GM19099 (cell line): ENCODE results near the gene DRC1.

ENCODE experiments used
- POLR2A ChIP-seq: IDR thresholded peaks from 3 replicates; pipeline ENCODE4 v1.6.1; 2011; ENCODE audit warnings: low read depth; ENCODE audit not compliant: insufficient read length; ENCODE audit errors: extremely low read depth

DRC1 gene

GRCh38 chr2:26387189-26387588 lies 14.5 kb upstream of the DRC1 start:
- no peak for TF ChIP-seq POLR2A

- no peak for TF ChIP-seq POLR2A
Measured at GRCh38 chr2:26394694-26395093, 7.0 kb upstream of the DRC1 start.

- no peak for TF ChIP-seq POLR2A
Measured at GRCh38 chr2:26395394-26395793, 6.3 kb upstream of the DRC1 start.

- TF ChIP-seq POLR2A = no peak
Measured at GRCh38 chr2:26396734-26397298, 4.9 kb upstream of the DRC1 start.

- no peak for TF ChIP-seq POLR2A
Measured at GRCh38 chr2:26399771-26400376, 1.8 kb upstream of the DRC1 start.

GRCh38 chr2:26400723-26401122 lies 997 bp upstream of the DRC1 start:
- no peak for TF ChIP-seq POLR2A

GRCh38 chr2:26407526-26407925 lies 5.8 kb downstream of the DRC1 start:
- no peak for TF ChIP-seq POLR2A

GRCh38 chr2:26409785-26410184 lies 8.1 kb downstream of the DRC1 start:
- TF ChIP-seq POLR2A = no peak

- no peak for TF ChIP-seq POLR2A
Measured at GRCh38 chr2:26410764-26411243, 9.1 kb downstream of the DRC1 start.

GRCh38 chr2:26411419-26411818 lies 9.7 kb downstream of the DRC1 start:
- TF ChIP-seq POLR2A = no peak

- no peak for TF ChIP-seq POLR2A
Measured at GRCh38 chr2:26412091-26412673, 10.5 kb downstream of the DRC1 start.

- TF ChIP-seq POLR2A = no peak
Measured at GRCh38 chr2:26414311-26414710, 12.6 kb downstream of the DRC1 start.

- TF ChIP-seq POLR2A = no peak
Measured at GRCh38 chr2:26421961-26422360, 20.2 kb downstream of the DRC1 start.

GRCh38 chr2:26422947-26423629 lies 21.4 kb downstream of the DRC1 start:
- no peak for TF ChIP-seq POLR2A

- no peak for TF ChIP-seq POLR2A
Measured at GRCh38 chr2:26423750-26424149, 22.0 kb downstream of the DRC1 start.

GRCh38 chr2:26424221-26424620 lies 22.5 kb downstream of the DRC1 start:
- TF ChIP-seq POLR2A = no peak
